HEK293 (cell line): ENCODE measurements around the gene HOXB7.

Source experiments
- CTCF ChIA-PET: fragments of 350-600 bp; formaldehyde crosslinking; extraction: SDS; loops from one replicate; lab custom pipeline; 2021; ENCODE audit warnings: antibody characterized with exemption; lab: Yijun Ruan, JAX
- POLR2A ChIA-PET: fragments of 300-600 bp; formaldehyde crosslinking; extraction: SDS; loops from one replicate; lab custom pipeline; 2020; ENCODE audit warnings: antibody characterized with exemption, inconsistent platforms; lab: Yijun Ruan, JAX
- H3K27ac ChIP-seq: fragments of 200-500 bp; sonication (Bioruptor generic); 2 replicates; pipeline ENCODE4 v1.5.1; 2014; ENCODE audit warnings: low read depth, low read length, control low read depth, inconsistent platforms; ENCODE audit errors: extremely low read depth
- H3K36me3 ChIP-seq, 2 experiments: fragments of 200-500 bp in 1 of 2; sonication (Bioruptor generic) in 1 of 2; 1 replicate in 1 of 2; 2 replicates in 1 of 2; pipeline ENCODE4 v1.5.1; 2014 to 2017; ENCODE audit warnings: inconsistent platforms in 2 of 2, low read length in 2 of 2; ENCODE audit not compliant: control insufficient read depth in 2 of 2, insufficient read depth in 1 of 2
- H3K4me1 ChIP-seq: fragments of 200-500 bp; sonication (Bioruptor generic); 2 replicates; pipeline ENCODE4 v1.5.1; 2014; ENCODE audit warnings: mild to moderate bottlenecking, low read length, inconsistent platforms; ENCODE audit not compliant: control insufficient read depth, insufficient read depth
- H3K4me3 ChIP-seq: 2 replicates; pipeline ENCODE4 v1.5.1; 2011; ENCODE audit warnings: low read depth, mild to moderate bottlenecking, control low read depth, low read length, moderate library complexity
- H3K9me3 ChIP-seq: fragments of 200-500 bp; sonication (Bioruptor generic); 2 replicates; pipeline ENCODE4 v1.5.1; 2014; ENCODE audit warnings: low read depth, low read length, inconsistent platforms; ENCODE audit not compliant: control insufficient read depth, insufficient read depth
- BCL11A ChIP-seq: fragments of 450-650 bp; formaldehyde crosslinking; IDR thresholded peaks from 2 replicates; pipeline ENCODE4 v1.5.1; 2016; ENCODE audit warnings: low read depth, missing biosample characterization, missing genetic modification characterization
- EGR2 ChIP-seq: fragments of 450-650 bp; formaldehyde crosslinking; IDR thresholded peaks from 2 replicates; pipeline ENCODE4 v1.5.1; 2016; ENCODE audit warnings: low read depth, missing biosample characterization, missing genetic modification characterization
- GLIS1 ChIP-seq: fragments of 450-650 bp; formaldehyde crosslinking; IDR thresholded peaks from 2 replicates; pipeline ENCODE4 v1.5.1; 2016; ENCODE audit warnings: missing biosample characterization, missing genetic modification characterization
- HOXC10 ChIP-seq: sonication (generic); formaldehyde crosslinking; IDR thresholded peaks from 2 replicates; pipeline ENCODE4 v1.8.1; 2023; ENCODE audit warnings: mild to moderate bottlenecking, missing genetic modification reagents
- PRDM10 ChIP-seq: fragments of 450-650 bp; formaldehyde crosslinking; IDR thresholded peaks from 2 replicates; pipeline ENCODE4 v1.5.1; 2016; ENCODE audit warnings: missing biosample characterization, missing genetic modification characterization
- SCRT2 ChIP-seq: fragments of 450-650 bp; formaldehyde crosslinking; IDR thresholded peaks from 2 replicates; pipeline ENCODE4 v1.5.1; 2016; ENCODE audit warnings: missing biosample characterization, missing genetic modification characterization
- WT1 ChIP-seq: fragments of 450-650 bp; formaldehyde crosslinking; IDR thresholded peaks from 2 replicates; pipeline ENCODE4 v1.5.1; 2016; ENCODE audit warnings: missing biosample characterization, missing genetic modification characterization
- ZFP37 ChIP-seq: fragments of 450-650 bp; formaldehyde crosslinking; IDR thresholded peaks from 2 replicates; pipeline ENCODE4 v1.5.1; 2016; ENCODE audit warnings: missing biosample characterization, missing genetic modification characterization
- ZNF169 ChIP-seq: fragments of 450-650 bp; formaldehyde crosslinking; IDR thresholded peaks from 2 replicates; pipeline ENCODE4 v1.5.1; 2016; ENCODE audit warnings: missing biosample characterization, missing genetic modification characterization
- ZNF175 ChIP-seq: fragments of 450-650 bp; formaldehyde crosslinking; IDR thresholded peaks from 2 replicates; pipeline ENCODE4 v1.5.1; 2016; ENCODE audit warnings: missing biosample characterization, missing genetic modification characterization
- ZNF2 ChIP-seq: fragments of 450-650 bp; formaldehyde crosslinking; IDR thresholded peaks from 2 replicates; pipeline ENCODE4 v1.5.1; 2016; ENCODE audit warnings: missing biosample characterization, missing genetic modification characterization
- ZNF202 ChIP-seq: fragments of 450-650 bp; formaldehyde crosslinking; IDR thresholded peaks from 2 replicates; pipeline ENCODE4 v1.5.1; 2016; ENCODE audit warnings: missing biosample characterization, missing genetic modification characterization, borderline replicate concordance
- ZNF221 ChIP-seq: fragments of 450-650 bp; formaldehyde crosslinking; IDR thresholded peaks from 2 replicates; pipeline ENCODE4 v1.5.1; 2017; ENCODE audit warnings: missing biosample characterization, missing genetic modification characterization, borderline replicate concordance
- ZNF350 ChIP-seq: fragments of 450-650 bp; formaldehyde crosslinking; IDR thresholded peaks from 2 replicates; pipeline ENCODE4 v1.5.0; 2017; ENCODE audit warnings: missing biosample characterization, mild to moderate bottlenecking, missing genetic modification characterization
- ZNF366 ChIP-seq: fragments of 450-650 bp; formaldehyde crosslinking; conservative IDR thresholded peaks from 2 replicates; pipeline ENCODE4 v1.5.1; 2016; ENCODE audit warnings: missing biosample characterization, missing genetic modification characterization
- ZNF501 ChIP-seq: fragments of 450-650 bp; formaldehyde crosslinking; IDR thresholded peaks from 2 replicates; pipeline ENCODE4 v1.5.1; 2016; ENCODE audit warnings: missing biosample characterization, missing genetic modification characterization
- ZNF560 ChIP-seq: fragments of 450-650 bp; formaldehyde crosslinking; IDR thresholded peaks from 2 replicates; pipeline ENCODE4 v1.5.1; 2017; ENCODE audit warnings: missing biosample characterization, missing genetic modification characterization, borderline replicate concordance
- ZNF596 ChIP-seq: fragments of 450-650 bp; IDR thresholded peaks from 2 replicates; pipeline ENCODE4 v1.5.0; 2018; ENCODE audit warnings: missing biosample characterization, mild to moderate bottlenecking, missing genetic modification characterization, moderate library complexity
- ZNF600 ChIP-seq: fragments of 450-650 bp; formaldehyde crosslinking; IDR thresholded peaks from 2 replicates; pipeline ENCODE4 v1.5.1; 2016; ENCODE audit warnings: missing biosample characterization, missing genetic modification characterization
- ZNF768 ChIP-seq: fragments of 450-650 bp; formaldehyde crosslinking; IDR thresholded peaks from 2 replicates; pipeline ENCODE4 v1.5.1; 2018; ENCODE audit warnings: missing biosample characterization, mild to moderate bottlenecking, missing genetic modification characterization
- ZNF843 ChIP-seq: fragments of 450-650 bp; formaldehyde crosslinking; IDR thresholded peaks from 2 replicates; pipeline ENCODE4 v1.5.1; 2016; ENCODE audit warnings: missing biosample characterization, missing genetic modification characterization
- ZSCAN4 ChIP-seq: fragments of 450-650 bp; formaldehyde crosslinking; IDR thresholded peaks from 2 replicates; pipeline ENCODE4 v1.5.1; 2017; ENCODE audit warnings: missing biosample characterization, missing genetic modification characterization
- ZXDB ChIP-seq: fragments of 450-650 bp; formaldehyde crosslinking; IDR thresholded peaks from 2 replicates; pipeline ENCODE4 v1.5.1; 2016; ENCODE audit warnings: missing biosample characterization, missing genetic modification characterization
- TF ChIP-seq, protein P1 (sequence below): fragments of 450-650 bp; formaldehyde crosslinking; IDR thresholded peaks from 2 replicates; pipeline ENCODE4 v1.5.1; 2016; ENCODE audit warnings: missing biosample characterization, missing genetic modification characterization
- TF ChIP-seq, protein P2 (sequence below): fragments of 450-650 bp; formaldehyde crosslinking; IDR thresholded peaks from 2 replicates; pipeline ENCODE4 v1.5.1; 2016; ENCODE audit warnings: missing biosample characterization, missing genetic modification characterization, low read depth
- TF ChIP-seq, protein P3 (sequence below): fragments of 450-650 bp; formaldehyde crosslinking; IDR thresholded peaks from 2 replicates; pipeline ENCODE4 v1.5.1; 2016; ENCODE audit warnings: missing biosample characterization, missing genetic modification characterization

The HOXB7 gene

GRCh38 chr17:48616717-48617470 lies 6.1 kb upstream of the HOXB7 start (continued):
- TF ChIP-seq ZNF560 (no peak), ZFP37 (tag by site-specific recombination) (no peak), ZNF221 (no peak), PRDM10 (tag by site-specific recombination) (peak; percentile 50), BCL11A (tag by site-specific recombination) (no peak), ZNF175 (tag by site-specific recombination) (no peak), ZNF600 (tag by site-specific recombination) (no peak), WT1 (tag by site-specific recombination) (no peak), ZNF366 (tag by site-specific recombination) (peak; percentile 75), HOXC10 (CRISPR knock-in tag) (no peak), ZNF169 (tag by site-specific recombination) (no peak), ZNF350 (no peak), ZNF202 (tag by site-specific recombination) (no peak)
- TF ChIP-seq, protein P1, sequence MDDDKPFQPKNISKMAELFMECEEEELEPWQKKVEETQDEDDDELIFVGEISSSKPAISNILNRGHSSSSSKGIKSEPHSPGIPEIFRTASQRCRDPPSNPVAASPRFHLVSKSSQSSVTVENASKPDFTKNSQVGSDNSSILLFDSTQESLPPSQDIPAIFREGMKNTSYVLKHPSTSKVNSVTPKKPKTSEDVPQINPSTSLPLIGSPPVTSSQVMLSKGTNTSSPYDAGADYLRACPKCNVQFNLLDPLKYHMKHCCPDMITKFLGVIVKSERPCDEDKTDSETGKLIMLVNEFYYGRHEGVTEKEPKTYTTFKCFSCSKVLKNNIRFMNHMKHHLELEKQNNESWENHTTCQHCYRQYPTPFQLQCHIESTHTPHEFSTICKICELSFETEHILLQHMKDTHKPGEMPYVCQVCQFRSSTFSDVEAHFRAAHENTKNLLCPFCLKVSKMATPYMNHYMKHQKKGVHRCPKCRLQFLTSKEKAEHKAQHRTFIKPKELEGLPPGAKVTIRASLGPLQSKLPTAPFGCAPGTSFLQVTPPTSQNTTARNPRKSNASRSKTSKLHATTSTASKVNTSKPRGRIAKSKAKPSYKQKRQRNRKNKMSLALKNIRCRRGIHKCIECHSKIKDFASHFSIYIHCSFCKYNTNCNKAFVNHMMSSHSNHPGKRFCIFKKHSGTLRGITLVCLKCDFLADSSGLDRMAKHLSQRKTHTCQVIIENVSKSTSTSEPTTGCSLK (tag by site-specific recombination): no peak
- TF ChIP-seq, protein P2, sequence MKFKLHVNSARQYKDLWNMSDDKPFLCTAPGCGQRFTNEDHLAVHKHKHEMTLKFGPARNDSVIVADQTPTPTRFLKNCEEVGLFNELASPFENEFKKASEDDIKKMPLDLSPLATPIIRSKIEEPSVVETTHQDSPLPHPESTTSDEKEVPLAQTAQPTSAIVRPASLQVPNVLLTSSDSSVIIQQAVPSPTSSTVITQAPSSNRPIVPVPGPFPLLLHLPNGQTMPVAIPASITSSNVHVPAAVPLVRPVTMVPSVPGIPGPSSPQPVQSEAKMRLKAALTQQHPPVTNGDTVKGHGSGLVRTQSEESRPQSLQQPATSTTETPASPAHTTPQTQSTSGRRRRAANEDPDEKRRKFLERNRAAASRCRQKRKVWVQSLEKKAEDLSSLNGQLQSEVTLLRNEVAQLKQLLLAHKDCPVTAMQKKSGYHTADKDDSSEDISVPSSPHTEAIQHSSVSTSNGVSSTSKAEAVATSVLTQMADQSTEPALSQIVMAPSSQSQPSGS (tag by site-specific recombination): no peak

- ChIA-PET POLR2A (no interaction called here), CTCF (interaction anchor here (0.6 to 5.7 kb wide), 8 partner anchors 281 to 462 kb away, joined by 3 to 86 read pairs (median 3); no protein-coding TSS in a partner anchor)
- peak overlapping the region; percentile 67; the same call in 1 of the 2 replicates for H3K27ac ChIP-seq
- H3K9me3 ChIP-seq: no peaks in the 10 kb centered on the region
- no peak overlapping the region for H3K4me3 ChIP-seq
- H3K4me1 ChIP-seq: peaks cover 46% of the 10 kb centered on the region
- no peaks in the 10 kb centered on the region for H3K36me3 ChIP-seq
- TF ChIP-seq BCL11A (tag by site-specific recombination) (0 out of 2 replicates have a peak, but pooled peaks have one; percentile 0), ZNF843 (no peak), ZXDB (0 out of 2 replicates have a peak, but pooled peaks have one; percentile 20), GLIS1 (no peak), EGR2 (tag by site-specific recombination) (no peak), ZNF501 (no peak), ZNF600 (tag by site-specific recombination) (peak; percentile 31; the same call in 1 of the 2 replicates), ZSCAN4 (tag by site-specific recombination) (no peak), SCRT2 (tag by site-specific recombination) (no peak), ZNF596 (no peak), ZNF2 (tag by site-specific recombination) (peak; percentile 82; the same call in 1 of the 2 replicates), ZNF366 (tag by site-specific recombination) (peak; percentile 18; the same call in 1 of the 2 replicates), ZNF768 (tag by site-specific recombination) (no peak)
- TF ChIP-seq, protein P3, sequence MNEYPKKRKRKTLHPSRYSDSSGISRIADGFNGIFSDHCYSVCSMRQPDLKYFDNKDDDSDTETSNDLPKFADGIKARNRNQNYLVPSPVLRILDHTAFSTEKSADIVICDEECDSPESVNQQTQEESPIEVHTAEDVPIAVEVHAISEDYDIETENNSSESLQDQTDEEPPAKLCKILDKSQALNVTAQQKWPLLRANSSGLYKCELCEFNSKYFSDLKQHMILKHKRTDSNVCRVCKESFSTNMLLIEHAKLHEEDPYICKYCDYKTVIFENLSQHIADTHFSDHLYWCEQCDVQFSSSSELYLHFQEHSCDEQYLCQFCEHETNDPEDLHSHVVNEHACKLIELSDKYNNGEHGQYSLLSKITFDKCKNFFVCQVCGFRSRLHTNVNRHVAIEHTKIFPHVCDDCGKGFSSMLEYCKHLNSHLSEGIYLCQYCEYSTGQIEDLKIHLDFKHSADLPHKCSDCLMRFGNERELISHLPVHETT (tag by site-specific recombination): no peak
These were observed 5.3 kb upstream of the HOXB7 start for GRCh38 chr17:48615963-48616716.
